ENCODE measurements around the gene PRXL2C. TPM values are rescaled to one million over a fixed set of nuclear protein-coding genes. Genes with fewer than 3 reads are reported as not detected.

PRXL2C gene
- total and polyA plus RNA-seq, 2 of the 8 experiments (the other 6 are each of a cell fraction or from before 2014, with no cell fraction given), result 2.8 to 7.3 TPM

DNA sequence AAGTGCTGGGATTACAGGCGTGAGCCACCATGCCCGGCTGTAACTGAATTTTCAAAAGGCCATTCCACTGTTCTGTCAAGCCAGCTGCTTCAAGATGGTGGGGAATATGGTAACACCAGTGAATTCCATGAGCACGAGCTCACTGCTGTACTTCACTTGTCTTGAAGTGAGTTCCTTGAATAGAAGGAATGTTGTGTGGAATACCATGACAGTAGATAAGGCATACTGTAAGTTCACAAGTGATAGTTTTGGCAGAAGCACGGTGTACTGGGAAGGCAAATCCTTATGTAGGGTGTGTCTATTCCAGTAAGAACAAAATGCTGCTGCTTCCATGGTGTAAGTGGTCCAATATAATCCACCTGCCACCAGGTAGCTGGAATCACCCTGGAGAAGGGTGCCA lies 6.6 kb upstream of the PRXL2C start (continued):
- TF ChIP-seq, protein P1, sequence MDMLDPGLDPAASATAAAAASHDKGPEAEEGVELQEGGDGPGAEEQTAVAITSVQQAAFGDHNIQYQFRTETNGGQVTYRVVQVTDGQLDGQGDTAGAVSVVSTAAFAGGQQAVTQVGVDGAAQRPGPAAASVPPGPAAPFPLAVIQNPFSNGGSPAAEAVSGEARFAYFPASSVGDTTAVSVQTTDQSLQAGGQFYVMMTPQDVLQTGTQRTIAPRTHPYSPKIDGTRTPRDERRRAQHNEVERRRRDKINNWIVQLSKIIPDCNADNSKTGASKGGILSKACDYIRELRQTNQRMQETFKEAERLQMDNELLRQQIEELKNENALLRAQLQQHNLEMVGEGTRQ (IDR thresholded peaks at IDR 0.05; ENCODE audit: low read length), result no peak
- TF ChIP-seq POLR2AphosphoS5 (IDR thresholded peaks at IDR 0.05; ENCODE audit: low read depth, low read length) (no peak), SRF (IDR thresholded peaks at IDR 0.05; ENCODE audit: low read depth, low read length) (no peak), EP300 (IDR thresholded peaks at IDR 0.05; ENCODE audit: borderline replicate concordance in 1 of 2, low read depth in 2 of 2, low read length in 2 of 2) (no peak), EZH2 (IDR thresholded peaks at IDR 0.05; ENCODE audit: low read depth, low read length, severe bottlenecking) (no peak), SP1 (IDR thresholded peaks at IDR 0.05; ENCODE audit: low read depth, low read length) (no peak)
